HCT116 (cell line): Measurements from ENCODE around the gene C6orf132.

Source experiments
- EZH2 ChIP-seq: fragments of 200-600 bp; sonication (generic); IDR thresholded peaks from 2 replicates; pipeline ENCODE4 v1.6.1; 2017; ENCODE audit warnings: antibody characterized with exemption, mixed run types
- EZH2phosphoT487 ChIP-seq: fragments of 200-600 bp; IDR thresholded peaks from 2 replicates; pipeline ENCODE4 v1.6.1; 2018; ENCODE audit warnings: antibody characterized with exemption, borderline replicate concordance
- POLR2A ChIP-seq: IDR thresholded peaks from 2 replicates; pipeline ENCODE4 v1.7.0; 2011; ENCODE audit warnings: borderline replicate concordance; ENCODE audit not compliant: insufficient read depth, insufficient read length; ENCODE audit errors: extremely low read depth
- POLR2AphosphoS5 ChIP-seq: IDR thresholded peaks from 2 replicates; pipeline ENCODE4 v1.6.1; 2011; ENCODE audit warnings: mild to moderate bottlenecking, low read depth, low read length, moderate library complexity
- SIN3A ChIP-seq: IDR thresholded peaks from 2 replicates; pipeline ENCODE4 v1.6.1; 2012; ENCODE audit warnings: low read depth
- ZFX ChIP-seq: fragments of 450-650 bp; IDR thresholded peaks from 2 replicates; pipeline ENCODE4 v1.6.1; 2017
- TF ChIP-seq, protein P1 (sequence below), 3 experiments: fragments of 200-600 bp in 1 of 3; sonication (generic) in 1 of 3; IDR thresholded peaks in 2 of 3; conservative IDR thresholded peaks in 1 of 3; 2 replicates each; pipeline ENCODE4 v1.5.1; 2012 to 2017; ENCODE audit warnings: low read depth in 2 of 3, low read length in 2 of 3, antibody characterized with exemption in 1 of 3, borderline replicate concordance in 1 of 3, control low read depth in 1 of 3, mild to moderate bottlenecking in 1 of 3, mixed read lengths in 1 of 3, mixed run types in 1 of 3, moderate library complexity in 1 of 3; ENCODE audit not compliant: insufficient read depth in 1 of 3
- TF ChIP-seq, protein P2 (sequence below): IDR thresholded peaks from 2 replicates; pipeline ENCODE4 v1.6.1; 2012; ENCODE audit warnings: low read depth
- TF ChIP-seq, protein P3 (sequence below): IDR thresholded peaks from 2 replicates; pipeline ENCODE4 v1.6.1; 2012

GRCh38 chr6:42105709-42106108 is 36.7 kb downstream of the C6orf132 start:
- TF ChIP-seq, protein P1, sequence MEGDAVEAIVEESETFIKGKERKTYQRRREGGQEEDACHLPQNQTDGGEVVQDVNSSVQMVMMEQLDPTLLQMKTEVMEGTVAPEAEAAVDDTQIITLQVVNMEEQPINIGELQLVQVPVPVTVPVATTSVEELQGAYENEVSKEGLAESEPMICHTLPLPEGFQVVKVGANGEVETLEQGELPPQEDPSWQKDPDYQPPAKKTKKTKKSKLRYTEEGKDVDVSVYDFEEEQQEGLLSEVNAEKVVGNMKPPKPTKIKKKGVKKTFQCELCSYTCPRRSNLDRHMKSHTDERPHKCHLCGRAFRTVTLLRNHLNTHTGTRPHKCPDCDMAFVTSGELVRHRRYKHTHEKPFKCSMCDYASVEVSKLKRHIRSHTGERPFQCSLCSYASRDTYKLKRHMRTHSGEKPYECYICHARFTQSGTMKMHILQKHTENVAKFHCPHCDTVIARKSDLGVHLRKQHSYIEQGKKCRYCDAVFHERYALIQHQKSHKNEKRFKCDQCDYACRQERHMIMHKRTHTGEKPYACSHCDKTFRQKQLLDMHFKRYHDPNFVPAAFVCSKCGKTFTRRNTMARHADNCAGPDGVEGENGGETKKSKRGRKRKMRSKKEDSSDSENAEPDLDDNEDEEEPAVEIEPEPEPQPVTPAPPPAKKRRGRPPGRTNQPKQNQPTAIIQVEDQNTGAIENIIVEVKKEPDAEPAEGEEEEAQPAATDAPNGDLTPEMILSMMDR (IDR thresholded peaks at IDR 0.05 in 2 of 3, conservative IDR thresholded peaks at IDR 0.05 in 1 of 3; ENCODE audit: borderline replicate concordance in 1 of 3, insufficient read depth in 1 of 3, low read depth in 2 of 3, low read length in 2 of 3) = no peak
- no peak for TF ChIP-seq POLR2A
- no peak for TF ChIP-seq POLR2AphosphoS5
- TF ChIP-seq, protein P2, sequence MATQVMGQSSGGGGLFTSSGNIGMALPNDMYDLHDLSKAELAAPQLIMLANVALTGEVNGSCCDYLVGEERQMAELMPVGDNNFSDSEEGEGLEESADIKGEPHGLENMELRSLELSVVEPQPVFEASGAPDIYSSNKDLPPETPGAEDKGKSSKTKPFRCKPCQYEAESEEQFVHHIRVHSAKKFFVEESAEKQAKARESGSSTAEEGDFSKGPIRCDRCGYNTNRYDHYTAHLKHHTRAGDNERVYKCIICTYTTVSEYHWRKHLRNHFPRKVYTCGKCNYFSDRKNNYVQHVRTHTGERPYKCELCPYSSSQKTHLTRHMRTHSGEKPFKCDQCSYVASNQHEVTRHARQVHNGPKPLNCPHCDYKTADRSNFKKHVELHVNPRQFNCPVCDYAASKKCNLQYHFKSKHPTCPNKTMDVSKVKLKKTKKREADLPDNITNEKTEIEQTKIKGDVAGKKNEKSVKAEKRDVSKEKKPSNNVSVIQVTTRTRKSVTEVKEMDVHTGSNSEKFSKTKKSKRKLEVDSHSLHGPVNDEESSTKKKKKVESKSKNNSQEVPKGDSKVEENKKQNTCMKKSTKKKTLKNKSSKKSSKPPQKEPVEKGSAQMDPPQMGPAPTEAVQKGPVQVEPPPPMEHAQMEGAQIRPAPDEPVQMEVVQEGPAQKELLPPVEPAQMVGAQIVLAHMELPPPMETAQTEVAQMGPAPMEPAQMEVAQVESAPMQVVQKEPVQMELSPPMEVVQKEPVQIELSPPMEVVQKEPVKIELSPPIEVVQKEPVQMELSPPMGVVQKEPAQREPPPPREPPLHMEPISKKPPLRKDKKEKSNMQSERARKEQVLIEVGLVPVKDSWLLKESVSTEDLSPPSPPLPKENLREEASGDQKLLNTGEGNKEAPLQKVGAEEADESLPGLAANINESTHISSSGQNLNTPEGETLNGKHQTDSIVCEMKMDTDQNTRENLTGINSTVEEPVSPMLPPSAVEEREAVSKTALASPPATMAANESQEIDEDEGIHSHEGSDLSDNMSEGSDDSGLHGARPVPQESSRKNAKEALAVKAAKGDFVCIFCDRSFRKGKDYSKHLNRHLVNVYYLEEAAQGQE = no peak
- no peak for TF ChIP-seq ZFX
- no peak for TF ChIP-seq EZH2phosphoT487
- TF ChIP-seq, protein P3, sequence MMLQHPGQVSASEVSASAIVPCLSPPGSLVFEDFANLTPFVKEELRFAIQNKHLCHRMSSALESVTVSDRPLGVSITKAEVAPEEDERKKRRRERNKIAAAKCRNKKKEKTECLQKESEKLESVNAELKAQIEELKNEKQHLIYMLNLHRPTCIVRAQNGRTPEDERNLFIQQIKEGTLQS = no peak
- no peak for TF ChIP-seq EZH2
- TF ChIP-seq SIN3A = no peak
